GM12864 (cell line): Measurements from ENCODE around the gene TTC13.

Experiments used
- DNase-seq: peaks from one replicate; pipeline ENCODE4 v3.0.0-alpha.2; 2011; ENCODE audit warnings: low read depth
- H3K4me3 ChIP-seq: 2 replicates; pipeline ENCODE4 v1.5.1; 2011; ENCODE audit warnings: mild to moderate bottlenecking, low read depth, low read length, control low read depth
- CTCF ChIP-seq: IDR thresholded peaks from 2 replicates; pipeline ENCODE4 v1.5.1; 2011; ENCODE audit warnings: low read depth, mild to moderate bottlenecking, moderate library complexity, low read length, control low read depth, inconsistent platforms; ENCODE audit errors: missing control alignments

Gene TTC13

GRCh38 chr1:231021540-231022031, 42.9 kb upstream of the TTC13 start:
- H3K4me3 ChIP-seq = no peak overlapping the region
- no peak for DNase-seq
- no peak for TF ChIP-seq CTCF

- no peak overlapping the region for H3K4me3 ChIP-seq
- DNase-seq = no peak
Measured at GRCh38 chr1:231020816-231021215, 42.2 kb upstream of the TTC13 start.

DNA sequence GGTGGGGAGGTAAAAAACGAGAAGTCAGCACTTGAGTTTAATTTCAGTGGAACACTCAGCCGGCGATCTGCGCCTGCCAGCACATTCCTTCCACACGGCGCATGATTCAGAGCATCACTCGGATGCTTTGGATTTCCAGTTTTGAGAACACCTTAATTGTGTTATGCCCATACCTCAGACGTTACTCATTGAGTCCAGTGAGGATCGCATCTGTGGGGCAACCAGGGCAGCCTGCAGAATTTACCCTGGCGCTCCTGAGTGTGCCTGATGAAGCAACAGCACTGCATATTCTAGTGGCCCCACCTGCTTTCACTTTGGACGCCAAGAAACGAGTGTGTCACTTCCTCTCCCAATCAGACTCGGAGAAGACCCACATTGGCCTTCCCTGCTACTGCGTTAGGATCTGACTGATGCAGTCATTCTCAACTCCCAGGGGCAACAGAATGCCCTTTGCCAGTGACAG, 41.5 kb upstream of the TTC13 start:
- no peak overlapping the region for H3K4me3 ChIP-seq
- DNase-seq = no peak
- TF ChIP-seq CTCF = no peak

More at GRCh38 chr1:231020816-231021215, 42.2 kb upstream of the TTC13 start:
- no peak for TF ChIP-seq CTCF

GRCh38 chr1:231019711-231020110, 41.0 kb upstream of the TTC13 start:
- no peak overlapping the region for H3K4me3 ChIP-seq
- no peak for TF ChIP-seq CTCF
- DNase-seq = no peak

- no peak for DNase-seq
- H3K4me3 ChIP-seq = no peak overlapping the region
Measured at GRCh38 chr1:231016966-231017365, 38.3 kb upstream of the TTC13 start.

DNA sequence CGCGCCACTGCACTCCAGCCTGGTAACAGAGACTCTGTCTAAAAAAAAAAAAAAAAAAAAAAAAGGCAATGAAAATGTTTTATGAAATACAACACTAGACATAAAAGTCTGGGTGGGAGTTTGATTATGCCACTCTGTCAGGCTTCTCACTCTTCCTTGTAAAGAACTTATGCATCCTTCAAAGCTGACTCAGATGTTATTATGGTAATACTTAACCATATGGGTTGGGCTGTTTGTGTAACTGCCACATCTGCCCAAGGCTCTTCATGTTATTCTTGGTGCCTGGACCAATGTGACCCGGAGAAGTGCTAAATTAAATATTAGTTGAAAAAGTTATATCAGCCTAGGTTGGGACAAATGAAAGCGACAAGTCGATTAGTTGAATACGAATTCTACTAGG, 37.6 kb upstream of the TTC13 start:
- no peak overlapping the region for H3K4me3 ChIP-seq
- TF ChIP-seq CTCF = no peak
- no peak for DNase-seq

More at GRCh38 chr1:231016966-231017365, 38.3 kb upstream of the TTC13 start:
- TF ChIP-seq CTCF = no peak

GRCh38 chr1:231013391-231014015, 34.8 kb upstream of the TTC13 start:
- DNase-seq = no peak
- no peak overlapping the region for H3K4me3 ChIP-seq
- TF ChIP-seq CTCF = no peak
